Testis (tissue), 2 donors: Measurements from ENCODE around the gene OR51B4.

Source experiments
- CTCF ChIP-seq, 3 experiments: fragments of 450-650 bp in 2 of 3; fragments of 200-600 bp in 1 of 3; sonication (generic) in 1 of 3; IDR thresholded peaks; one replicate each; pipeline ENCODE4 v1.5.1; 2016 to 2019; ENCODE audit warnings: antibody characterized with exemption in 3 of 3, mild to moderate bottlenecking in 2 of 3, moderate library complexity in 1 of 3
- POLR2A ChIP-seq: fragments of 450-650 bp; IDR thresholded peaks from one replicate; pipeline ENCODE4 v1.6.1; 2017; ENCODE audit warnings: antibody characterized with exemption, mild to moderate bottlenecking, moderate library complexity

- TF ChIP-seq CTCF (IDR thresholded peaks at IDR 0.05) (no peak), POLR2A (no peak)
Observed at GRCh38 chr11:5310423-5310822, 8.7 kb upstream of the OR51B4 start.
